Subcutaneous adipose tissue (tissue), 4 donors: ENCODE results near the gene STX19. TPM values are rescaled to one million over a fixed set of nuclear protein-coding genes. Genes with fewer than 3 reads are reported as not detected.

Source experiments
- CTCF ChIP-seq: fragments of 450-650 bp; IDR thresholded peaks from one replicate; pipeline ENCODE4 v1.5.1; 2016; ENCODE audit warnings: low read depth, mild to moderate bottlenecking, control low read depth, antibody characterized with exemption, moderate library complexity
- total RNA-seq, 4 donors: library from RNA; depleted of rRNA; stranded (reverse); fragments of >200 nt; gene quantifications; one replicate each; pipeline ENCODE4 v1.1.0, GENCODE V29; 2016

Gene STX19
- total RNA-seq, 4 donors from 2014 or later: not detected

GRCh38 chr3:94050546-94050945, 22.1 kb upstream of the STX19 start:
- no peak for TF ChIP-seq CTCF

GRCh38 chr3:94049267-94049666, 20.9 kb upstream of the STX19 start:
- no peak for TF ChIP-seq CTCF

- no peak for TF ChIP-seq CTCF
Observed at GRCh38 chr3:94046533-94046932, 18.1 kb upstream of the STX19 start.

- TF ChIP-seq CTCF: no peak
Observed at GRCh38 chr3:94043285-94043684, 14.9 kb upstream of the STX19 start.

GRCh38 chr3:94036909-94037507, 8.6 kb upstream of the STX19 start:
- no peak for TF ChIP-seq CTCF

- TF ChIP-seq CTCF: no peak
Observed at GRCh38 chr3:94026623-94027022, 1.8 kb downstream of the STX19 start.

- no peak for TF ChIP-seq CTCF
Observed at GRCh38 chr3:94024385-94024784, 4.0 kb downstream of the STX19 start.
